SW 1271 (cell line): ENCODE data around the gene GORAB.

Experiments
- DNase-seq, 2 experiments: peaks; one replicate each; lab custom pipeline; 2025; lab: John Stamatoyannopoulos, UW

GORAB gene

GRCh38 chr1:170537798-170538503 lies 6.0 kb downstream of the GORAB start:
- DNase-seq, result no peak

- DNase-seq, result no peak
Measured at GRCh38 chr1:170538687-170539086, 6.7 kb downstream of the GORAB start.

DNA sequence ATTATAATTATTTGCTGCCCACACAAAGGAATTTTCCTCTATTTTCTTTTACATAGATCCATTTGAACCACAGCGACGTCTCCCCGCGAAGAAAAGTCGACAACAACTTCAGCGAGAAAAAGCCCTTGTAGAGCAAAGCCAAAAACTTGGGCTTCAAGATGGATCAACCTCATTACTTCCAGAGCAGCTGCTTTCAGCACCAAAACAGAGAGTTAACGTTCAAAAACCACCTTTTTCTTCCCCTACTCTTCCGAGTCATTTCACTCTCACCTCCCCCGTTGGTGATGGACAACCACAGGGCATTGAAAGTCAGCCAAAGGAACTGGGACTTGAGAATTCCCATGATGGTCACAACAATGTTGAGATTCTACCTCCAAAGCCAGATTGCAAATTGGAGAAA lies 7.2 kb downstream of the GORAB start:
- no peak for DNase-seq

DNA sequence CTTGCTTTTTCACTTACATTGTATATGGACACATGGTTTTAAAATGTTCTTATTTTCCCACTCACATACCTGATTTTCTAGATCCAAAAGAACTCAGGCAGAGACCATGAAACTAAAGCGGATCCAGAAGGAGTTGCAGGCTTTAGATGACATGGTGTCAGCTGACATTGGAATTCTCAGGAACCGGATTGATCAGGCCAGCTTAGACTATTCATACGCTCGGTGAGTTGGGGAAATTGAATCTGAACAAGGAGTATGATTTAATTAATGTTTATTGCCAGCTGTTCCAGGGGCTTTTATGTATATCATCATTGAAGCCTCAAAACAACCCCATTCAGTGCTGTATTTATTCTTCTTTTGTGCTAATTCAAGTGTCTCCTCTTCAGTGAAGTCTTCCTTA lies 12.7 kb downstream of the GORAB start:
- no peak for DNase-seq

- no peak for DNase-seq
Measured at GRCh38 chr1:170545476-170545875, 13.5 kb downstream of the GORAB start.

DNA sequence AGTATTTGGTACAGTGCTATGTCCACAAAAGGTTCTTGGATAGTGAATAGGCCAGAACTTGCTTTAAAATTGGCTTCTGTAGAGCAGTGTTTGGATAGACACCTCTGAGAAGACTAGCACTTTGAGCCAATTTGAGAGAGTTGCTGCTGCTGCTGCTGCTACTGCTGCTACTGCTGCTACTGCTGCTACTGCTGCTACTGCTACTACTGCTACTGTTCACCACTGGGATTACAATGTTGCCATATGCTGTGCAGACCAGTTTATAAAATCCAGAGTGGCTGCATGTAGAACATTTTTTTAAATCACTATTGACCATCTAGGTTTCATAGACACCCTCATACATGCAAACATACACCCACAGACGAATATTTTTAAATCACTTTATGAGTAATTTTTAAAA lies 15.3 kb downstream of the GORAB start:
- DNase-seq, result no peak

- DNase-seq, result no peak
Measured at GRCh38 chr1:170548497-170548896, 16.5 kb downstream of the GORAB start.

DNA sequence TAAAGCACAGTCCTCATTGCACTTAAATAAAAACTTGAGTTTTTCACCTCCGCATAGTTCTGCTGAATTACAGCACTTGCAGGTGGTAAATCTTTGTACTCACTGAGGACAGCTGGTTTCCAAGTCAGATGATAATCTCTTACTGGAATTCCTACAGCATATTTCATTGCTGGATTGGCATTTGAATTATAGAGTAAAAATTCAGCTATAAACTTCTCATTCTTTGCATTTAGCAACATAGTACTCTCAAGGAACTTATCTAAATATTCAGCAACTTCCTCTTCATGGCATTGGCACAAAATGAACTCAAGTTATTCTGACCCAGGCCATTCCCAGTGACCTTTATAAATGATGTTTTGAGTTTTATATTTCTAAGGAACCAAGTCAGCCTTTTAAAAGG lies 23.4 kb downstream of the GORAB start:
- no peak for DNase-seq

- no peak for DNase-seq
Measured at GRCh38 chr1:170556917-170557316, 25.0 kb downstream of the GORAB start.

GRCh38 chr1:170558731-170559130 lies 26.8 kb downstream of the GORAB start:
- DNase-seq, result no peak

DNA sequence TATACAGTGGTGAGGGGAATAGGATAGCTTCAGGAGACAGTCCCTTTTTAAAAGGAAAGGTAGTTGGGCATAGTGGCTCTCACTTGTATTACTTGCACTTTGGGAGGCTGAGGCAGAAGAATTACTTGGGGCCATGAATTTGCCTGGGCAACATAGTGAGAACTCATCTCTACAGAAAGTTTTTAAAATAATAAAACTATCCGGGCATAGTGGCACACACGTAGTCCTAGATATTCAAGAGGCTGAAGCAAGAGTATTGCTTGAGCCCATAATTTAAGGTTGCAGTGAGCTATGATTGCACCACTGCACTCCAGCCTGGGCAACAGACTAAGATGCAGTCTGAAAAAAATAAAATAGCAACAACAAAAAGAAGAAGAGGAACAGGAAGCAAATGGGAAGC lies 27.2 kb downstream of the GORAB start:
- DNase-seq, result no peak

- no peak for DNase-seq
Measured at GRCh38 chr1:170560681-170561285, 28.8 kb downstream of the GORAB start.

DNA sequence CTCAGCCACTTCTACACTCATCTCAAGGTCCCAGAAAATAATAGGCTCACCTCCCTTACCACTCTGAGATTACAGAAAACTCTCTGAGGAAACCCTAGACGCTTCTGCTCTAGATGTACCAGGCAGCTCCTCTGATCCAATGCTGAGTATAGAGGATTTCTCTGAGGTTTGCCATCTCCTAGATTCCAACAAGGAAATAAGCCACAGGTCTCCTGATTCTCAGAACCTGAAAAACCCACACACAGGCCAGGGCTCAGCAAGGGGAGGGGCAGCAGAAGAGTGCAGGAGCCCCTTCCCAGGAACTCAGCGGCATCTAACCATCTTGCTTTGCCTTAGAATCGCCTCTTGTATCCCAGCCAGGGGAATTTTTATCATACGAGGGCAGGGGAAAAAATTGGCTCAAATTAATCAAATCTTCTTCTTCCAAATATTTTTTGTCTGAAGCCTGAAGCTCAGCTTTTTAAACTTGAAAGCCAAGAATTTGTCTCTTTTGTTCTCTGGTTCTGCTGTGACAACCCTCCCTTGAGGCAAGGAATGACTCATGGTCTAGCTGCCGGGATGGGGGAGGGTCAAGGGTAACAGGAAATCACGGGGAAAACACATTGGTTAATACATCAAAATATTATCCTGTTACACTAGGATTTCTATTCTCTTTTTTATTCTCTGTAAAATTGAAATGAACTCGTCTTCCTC lies 30.8 kb downstream of the GORAB start:
- DNase-seq, result peak in 1 of 2 experiments; percentile 38

GRCh38 chr1:170567214-170567613 lies 35.2 kb downstream of the GORAB start:
- no peak for DNase-seq

- DNase-seq, result no peak
Measured at GRCh38 chr1:170568197-170568596, 36.2 kb downstream of the GORAB start.

DNA sequence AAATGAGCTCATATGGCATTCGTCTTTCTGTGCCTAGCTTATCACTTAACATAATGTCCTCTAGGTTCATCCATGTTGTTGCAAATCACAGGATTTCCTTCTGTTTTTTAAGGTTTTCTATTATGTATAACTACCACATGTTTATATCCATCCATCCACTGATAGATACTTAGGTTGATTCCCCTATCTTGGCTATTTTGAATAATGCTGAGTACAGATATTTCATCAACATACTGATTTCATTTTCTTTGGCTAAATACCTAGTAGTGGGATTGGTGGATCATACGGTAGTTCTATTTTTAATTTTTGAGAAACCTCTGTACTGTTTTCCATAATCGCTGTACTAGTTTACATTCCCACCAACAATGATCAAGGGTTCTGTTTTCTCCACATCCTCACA lies 45.0 kb downstream of the GORAB start:
- no peak for DNase-seq

DNA sequence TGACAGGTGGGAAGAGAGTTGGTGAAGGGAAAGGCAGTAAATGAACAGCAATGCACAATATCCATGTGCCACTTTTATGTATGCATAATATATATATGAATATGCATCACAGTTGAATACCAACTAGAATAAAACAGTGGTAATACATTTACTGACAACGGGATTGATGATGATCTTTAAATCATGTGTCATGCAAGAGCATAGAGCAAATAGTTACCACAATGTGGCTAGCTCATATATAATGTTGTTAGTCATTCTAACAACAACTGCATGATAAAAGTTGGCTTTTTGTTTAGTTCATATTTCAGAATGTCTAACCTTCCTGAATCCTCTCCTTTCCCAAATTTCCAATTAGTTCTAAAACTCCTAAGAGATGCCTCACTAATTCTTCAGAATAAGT lies 46.4 kb downstream of the GORAB start:
- no peak for DNase-seq

GRCh38 chr1:170580636-170581440 lies 48.9 kb downstream of the GORAB start:
- DNase-seq, result no peak

DNA sequence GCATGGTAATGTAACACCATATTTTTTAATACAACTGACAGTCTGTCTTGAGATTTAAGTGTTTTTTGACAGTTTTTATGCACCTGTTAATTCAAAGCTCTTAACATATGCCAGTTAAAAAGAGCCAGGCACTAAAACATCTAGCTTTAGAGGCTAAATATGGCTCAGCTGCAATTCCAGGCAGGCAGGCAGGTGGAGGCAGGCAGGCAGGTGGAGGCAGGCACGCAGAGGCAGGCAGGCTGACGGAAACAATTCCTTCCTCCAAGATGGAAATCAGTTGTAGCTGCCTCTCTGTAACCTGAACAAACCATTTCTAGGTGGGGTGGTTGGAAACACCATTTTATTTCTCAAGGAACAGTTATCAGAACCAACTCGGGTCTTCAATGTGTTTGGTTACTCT lies 51.2 kb downstream of the GORAB start:
- no peak for DNase-seq

GRCh38 chr1:170586321-170587252 lies 54.6 kb downstream of the GORAB start:
- DNase-seq, result no peak

GRCh38 chr1:170587253-170587593 lies 55.3 kb downstream of the GORAB start:
- no peak for DNase-seq
